GM18867 (cell line): ENCODE measurements around the gene SUMF1.
"Not testable (repeated sequence)": the region's sequence is repeated elsewhere in the genome, so short reads cannot be mapped to it uniquely, and the experiment has no call there.

Experiments used
- ATAC-seq: cut with Tn5 transposase; IDR thresholded peaks from one replicate; pipeline ENCODE4 v1.9.1; 2021; ENCODE audit warnings: mild to moderate bottlenecking, moderate library complexity; ENCODE audit not compliant: unreplicated experiment

The SUMF1 gene

DNA sequence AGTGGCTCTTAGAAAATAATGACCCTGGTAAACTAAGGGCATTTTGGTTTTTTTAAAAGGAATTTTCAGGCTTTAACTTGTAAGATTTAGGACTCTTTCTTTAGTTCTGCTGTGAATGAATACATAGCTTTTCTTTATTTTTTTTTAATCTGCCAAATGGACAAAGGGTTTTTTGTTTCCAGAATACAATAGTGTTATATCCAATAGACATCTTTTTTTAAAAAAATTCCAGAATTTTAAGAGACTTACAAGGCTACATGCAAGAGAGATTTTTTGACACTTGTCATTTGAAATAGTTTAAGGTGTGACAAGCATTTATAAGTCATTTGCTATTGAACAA is 125.8 kb downstream of the SUMF1 start:
- ATAC-seq, result no peak

DNA sequence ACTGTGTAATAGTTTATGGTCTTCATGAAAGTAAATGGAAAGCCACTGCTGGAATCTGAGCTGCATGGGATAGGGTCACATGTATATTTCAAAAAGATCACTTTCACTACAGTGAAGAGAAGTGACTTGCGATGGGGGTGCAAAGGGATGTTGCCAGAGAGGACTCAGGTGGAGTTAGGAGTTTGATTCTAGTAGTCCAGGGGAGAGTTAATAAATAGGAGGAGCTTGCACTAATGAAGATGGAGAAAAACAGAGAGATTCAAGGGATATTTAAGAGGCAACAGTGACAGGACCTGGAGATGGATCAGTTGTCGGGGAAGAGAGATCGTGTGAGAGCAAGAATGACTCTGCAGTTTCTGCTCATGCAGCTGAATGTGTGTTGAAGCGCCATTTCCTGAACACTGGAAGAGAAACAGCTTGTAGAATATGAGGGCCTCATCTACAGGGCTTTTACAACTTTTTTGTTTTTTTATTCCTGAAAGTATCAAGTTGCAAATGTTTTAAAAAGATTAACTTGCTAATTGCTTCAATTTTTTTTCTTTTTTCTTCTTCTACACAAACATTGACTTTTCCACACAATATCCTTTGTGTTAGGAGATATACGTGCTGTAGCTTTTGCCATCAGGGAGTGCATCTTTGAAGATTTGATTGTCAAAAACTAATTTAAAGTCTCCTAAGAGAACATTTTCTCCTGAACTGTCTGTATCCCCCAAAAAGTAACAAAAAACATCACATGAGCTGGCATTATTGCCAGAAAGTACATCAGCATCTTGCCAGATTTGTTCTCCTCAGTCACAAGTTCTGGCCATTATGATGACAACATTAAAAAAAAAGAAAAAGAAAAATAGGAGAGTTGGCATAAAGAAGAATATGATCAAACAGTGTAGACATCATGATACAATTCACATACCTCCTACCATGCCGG is 126.4 kb downstream of the SUMF1 start:
- no peak for ATAC-seq

DNA sequence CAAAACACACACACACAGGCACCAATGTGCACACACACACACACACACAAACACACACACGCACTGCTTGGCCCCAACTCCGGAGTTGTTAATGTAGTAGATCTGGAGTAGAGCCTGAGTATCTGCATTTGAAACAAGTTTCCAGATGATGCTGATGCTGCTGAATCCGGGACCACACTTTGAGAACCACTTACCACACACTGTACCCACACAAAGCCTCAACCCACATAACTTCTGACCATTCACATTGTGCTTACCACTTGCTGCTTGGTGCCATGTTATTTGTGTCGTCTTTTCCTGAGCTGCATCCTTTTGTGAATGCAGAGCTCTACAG is 127.0 kb downstream of the SUMF1 start:
- ATAC-seq, result no peak

DNA sequence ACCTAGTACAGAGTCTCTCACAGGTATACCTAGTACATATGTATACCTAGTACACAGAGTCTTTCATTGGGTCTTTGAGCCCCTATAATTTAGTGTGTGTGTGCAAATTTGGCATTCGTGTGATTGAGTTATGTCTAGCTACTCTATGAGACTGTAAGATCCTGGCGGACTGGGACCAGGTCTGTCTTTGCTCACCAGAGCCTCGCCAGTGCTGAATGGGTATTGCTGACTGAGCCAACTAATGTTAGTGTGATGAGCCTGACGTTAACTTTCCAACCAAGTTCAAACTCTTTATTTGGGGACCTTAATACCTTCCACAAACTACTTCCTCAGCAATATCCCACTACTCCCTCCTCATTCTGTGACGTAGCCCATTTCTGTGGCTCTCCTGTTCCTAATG is 128.3 kb downstream of the SUMF1 start:
- no peak for ATAC-seq

DNA sequence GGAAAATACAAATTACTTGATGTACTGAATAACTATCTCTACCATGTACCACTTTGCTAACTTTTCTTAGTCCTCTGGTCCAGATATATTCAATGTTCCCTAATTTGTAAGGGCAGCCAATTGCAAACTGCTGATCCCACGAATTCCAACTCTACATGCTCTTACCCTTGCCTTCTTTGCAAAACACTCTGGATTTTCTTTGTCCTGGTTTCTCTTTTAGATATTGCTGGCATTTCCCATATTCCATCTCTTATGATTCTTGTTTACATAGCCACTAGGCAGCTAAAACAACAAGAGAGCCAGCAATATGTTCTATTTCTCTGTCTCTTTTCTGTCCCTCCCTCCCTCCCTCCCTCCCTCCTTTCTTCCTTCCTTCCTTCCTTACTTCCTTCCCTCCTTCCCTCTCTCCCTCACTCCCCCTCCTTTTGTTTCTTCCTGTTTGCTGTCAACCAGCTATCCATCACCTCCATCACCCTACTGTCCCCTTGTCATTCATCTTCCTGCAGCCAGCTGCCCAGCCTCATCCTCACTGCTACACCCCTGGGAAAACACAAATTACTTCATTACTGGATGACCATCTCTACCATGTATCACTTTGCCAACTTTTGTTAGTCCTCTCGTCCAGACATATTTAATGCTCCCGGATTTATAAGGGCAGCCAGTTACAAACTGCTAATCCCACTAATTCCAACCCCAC is 130.1 kb downstream of the SUMF1 start:
- ATAC-seq, result no peak

DNA sequence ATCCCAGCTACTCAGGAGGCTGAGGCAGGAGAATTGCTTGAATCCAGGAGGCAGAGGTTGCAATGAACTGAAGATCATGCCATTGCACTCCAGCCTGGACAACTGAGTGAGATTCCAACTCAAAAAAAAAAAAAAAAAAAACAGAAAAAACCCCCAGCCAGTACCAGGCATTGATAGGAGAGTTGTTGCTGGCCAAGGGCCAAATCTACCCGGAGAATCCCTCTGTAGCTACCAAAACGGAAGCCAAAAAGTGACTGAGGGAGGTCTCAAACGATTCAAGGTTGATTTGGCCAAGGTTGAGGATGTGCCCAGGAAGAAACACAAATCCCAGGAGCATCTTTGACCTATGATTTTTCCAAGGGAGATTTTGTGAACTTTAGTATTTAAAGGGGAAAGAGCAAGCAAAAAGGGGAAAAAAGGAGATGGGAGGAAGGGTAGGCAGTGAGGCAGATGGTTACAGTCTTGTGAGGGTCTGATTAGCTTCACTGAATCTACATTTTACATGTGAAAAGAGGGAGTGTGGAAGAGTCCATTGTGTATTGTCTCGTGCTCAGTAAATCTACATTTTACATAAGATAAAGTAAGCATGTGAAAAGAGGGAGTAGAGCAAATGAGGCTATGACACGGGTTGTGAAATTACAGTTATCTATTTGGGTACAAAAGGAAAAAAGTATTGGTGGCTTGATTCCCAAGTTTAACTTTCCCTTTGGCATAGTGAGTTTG is 131.1 kb downstream of the SUMF1 start:
- ATAC-seq, result no peak

DNA sequence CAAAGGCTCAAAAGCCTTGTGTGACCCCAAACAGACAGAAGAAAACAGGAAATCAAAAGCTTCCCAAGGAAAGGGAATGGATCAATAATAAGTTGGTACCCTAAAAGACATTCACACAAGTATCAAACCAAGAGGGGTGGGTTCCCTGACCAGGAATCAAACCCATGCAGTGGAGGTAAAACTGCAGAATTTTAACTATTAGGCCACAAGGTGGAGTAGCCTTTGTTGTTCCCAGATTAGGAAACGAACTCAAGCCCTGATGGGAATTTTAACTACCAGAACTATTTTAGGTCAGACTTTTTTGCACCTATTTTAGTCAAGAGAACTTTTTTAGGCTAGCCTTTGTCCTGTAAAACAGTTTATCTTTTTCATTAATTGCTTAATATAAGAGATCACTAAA is 132.5 kb downstream of the SUMF1 start:
- no peak for ATAC-seq

DNA sequence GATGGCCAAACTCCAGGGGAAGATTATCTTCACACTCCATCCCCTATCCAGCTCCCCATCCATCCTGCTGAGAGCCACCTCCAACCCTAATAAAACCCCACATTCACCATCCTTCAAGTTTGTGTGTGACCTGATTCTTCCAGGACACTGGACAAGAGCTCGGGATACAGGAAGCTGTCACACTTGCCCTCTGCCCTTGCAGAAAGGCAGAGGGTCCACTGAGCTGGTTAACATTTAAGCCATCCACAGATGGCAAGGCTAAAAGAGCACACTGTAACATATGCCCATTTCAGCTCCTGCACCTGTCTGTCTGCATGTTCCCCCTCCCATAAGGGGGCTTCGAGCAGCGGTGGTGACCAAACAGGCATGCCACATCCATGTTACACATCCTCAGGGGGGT is 134.1 kb downstream of the SUMF1 start:
- no peak for ATAC-seq

DNA sequence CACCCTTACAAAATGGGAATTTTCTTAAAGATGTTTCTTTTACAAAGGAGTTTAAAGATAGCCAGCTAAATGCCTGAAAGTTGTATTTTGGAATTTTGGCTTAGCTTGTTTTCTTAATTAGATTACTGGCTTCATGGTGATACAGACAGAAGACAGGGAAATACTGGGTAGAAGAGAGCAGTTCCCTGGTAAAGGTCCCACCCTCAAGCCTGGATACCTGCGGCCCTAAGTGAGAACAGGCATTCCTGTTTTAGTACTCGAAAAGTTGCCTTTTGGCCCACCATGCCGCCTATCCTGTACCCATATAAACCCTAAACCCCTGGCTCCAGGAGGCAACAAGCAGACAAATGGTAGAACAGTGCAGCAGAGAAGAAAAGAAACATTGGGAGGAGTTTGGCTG is 134.5 kb downstream of the SUMF1 start:
- no peak for ATAC-seq

DNA sequence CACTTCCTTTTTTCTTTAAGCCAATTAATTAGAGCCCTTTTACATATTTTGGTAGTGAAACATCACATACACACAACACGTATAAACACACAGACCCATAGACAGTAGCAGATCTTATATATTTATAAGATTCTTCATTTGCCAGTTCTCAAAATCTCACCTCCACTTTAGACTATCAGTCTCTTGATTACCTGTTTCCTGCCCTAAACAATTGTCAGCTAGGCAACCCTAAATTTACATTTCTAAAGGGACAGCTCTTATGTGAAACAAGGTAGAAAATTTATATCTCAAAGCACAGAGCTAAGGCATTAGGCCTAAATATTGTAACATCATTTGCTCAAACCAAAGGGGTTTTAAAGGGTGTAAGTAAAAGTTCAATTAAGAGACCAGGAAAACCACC is 135.0 kb downstream of the SUMF1 start:
- no peak for ATAC-seq

DNA sequence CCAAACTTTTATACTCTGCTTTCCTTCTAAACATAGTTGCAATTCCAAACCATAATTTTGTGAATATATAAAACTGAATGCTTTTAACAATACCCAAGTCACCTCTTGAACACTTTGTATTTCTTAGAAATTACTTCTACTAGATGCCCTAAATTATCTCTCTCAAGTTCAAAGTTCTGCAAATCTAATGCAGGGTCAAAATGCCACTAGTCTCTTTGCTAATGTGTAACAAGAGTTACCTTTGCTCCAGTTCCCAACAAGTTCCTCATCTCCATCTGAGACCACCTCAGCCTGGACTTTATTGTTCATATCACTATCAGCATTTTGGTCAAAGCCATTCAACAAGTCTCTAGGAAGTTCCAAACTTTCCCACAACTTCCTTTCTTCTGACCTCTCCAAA is 137.3 kb downstream of the SUMF1 start:
- ATAC-seq, result not testable (repeated sequence)

DNA sequence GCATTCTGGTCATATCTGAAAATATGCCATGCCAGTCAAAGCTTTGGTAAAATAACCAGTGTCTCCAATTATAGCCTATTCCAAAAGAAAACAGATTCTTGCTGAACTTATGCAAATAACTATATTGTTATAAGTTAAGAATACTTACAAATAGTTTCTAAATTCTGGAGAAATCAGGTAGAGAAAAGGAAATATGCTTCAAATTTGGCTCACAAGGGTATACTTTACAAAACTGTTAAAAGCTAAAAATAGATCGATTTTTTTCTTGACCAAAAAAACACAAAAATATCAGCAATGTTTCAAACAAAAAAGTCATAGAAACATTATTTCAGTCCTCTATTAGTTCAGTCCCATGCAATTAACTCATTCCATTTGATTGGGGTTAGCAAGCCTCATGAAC is 140.2 kb downstream of the SUMF1 start:
- ATAC-seq, result no peak

DNA sequence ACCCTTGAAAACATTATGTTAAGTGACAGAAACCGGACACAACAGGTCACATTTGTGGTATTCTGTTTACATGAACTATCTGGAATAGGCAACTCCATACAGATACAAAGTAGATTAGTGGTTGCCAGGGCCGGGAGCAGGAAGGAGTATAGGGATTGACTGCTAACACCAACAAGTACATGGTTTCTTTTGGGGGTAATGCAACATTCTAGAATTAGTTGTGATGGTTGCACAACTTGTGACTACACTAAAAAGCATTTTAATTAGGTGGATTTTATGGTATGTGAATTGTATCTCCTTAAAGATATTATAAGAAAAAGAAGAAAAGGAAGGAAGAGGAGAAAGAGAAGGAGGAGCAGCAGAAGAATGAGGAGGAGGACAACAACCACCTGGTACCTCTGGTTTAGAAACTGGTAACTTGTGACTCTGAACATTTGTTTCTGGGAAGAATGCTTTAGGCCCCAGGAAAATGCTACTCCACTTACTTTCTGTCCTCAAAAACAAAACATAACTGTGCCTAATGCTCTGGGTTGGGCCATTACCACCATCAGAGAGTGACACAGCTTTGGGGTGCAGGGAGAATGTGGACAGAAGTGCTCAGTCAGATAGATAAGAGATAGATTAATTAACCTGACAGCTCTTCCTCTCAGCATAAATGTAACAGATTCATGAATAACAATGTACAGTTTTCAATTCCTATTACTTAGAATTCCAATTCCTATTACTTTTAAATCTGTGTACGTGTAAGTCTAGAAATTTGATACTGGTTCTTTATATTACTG is 143.6 kb downstream of the SUMF1 start:
- no peak for ATAC-seq

DNA sequence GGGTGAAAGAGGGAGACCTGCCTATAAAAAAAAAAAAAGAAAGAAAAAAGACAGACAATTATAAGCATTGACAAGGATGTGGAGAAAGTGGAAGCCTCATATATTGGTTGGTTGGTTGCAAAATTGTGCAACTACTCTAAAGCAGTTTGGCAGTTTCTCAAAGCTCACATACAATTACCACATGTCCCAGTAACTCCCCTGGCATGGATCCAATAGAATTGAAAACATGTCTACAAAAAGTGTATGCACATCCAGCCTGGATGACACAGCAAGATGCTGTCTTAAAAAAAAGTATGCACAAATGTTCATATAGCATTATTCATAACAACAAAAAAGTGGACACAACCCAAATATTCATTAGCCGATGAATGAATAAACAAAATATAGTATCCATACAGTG is 144.4 kb downstream of the SUMF1 start:
- ATAC-seq, result no peak

DNA sequence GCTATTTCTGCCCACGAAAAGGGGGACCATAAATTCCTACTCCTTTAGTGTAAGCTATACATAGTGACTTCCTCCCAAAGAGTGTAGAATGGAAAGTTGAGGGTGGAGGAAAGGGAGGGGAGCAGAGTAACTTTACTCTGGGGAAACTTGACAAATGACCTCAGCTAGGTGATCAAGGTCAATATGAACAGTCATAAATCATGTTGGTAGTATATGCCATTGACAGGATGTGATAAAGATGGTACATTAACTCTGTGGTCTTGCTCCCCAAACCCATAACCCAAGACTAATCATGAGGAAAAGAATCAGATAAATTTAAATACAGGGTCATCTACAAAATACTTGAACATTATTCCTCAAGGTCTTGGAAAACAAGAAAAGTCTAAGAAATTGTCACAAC is 145.3 kb downstream of the SUMF1 start:
- ATAC-seq, result no peak

DNA sequence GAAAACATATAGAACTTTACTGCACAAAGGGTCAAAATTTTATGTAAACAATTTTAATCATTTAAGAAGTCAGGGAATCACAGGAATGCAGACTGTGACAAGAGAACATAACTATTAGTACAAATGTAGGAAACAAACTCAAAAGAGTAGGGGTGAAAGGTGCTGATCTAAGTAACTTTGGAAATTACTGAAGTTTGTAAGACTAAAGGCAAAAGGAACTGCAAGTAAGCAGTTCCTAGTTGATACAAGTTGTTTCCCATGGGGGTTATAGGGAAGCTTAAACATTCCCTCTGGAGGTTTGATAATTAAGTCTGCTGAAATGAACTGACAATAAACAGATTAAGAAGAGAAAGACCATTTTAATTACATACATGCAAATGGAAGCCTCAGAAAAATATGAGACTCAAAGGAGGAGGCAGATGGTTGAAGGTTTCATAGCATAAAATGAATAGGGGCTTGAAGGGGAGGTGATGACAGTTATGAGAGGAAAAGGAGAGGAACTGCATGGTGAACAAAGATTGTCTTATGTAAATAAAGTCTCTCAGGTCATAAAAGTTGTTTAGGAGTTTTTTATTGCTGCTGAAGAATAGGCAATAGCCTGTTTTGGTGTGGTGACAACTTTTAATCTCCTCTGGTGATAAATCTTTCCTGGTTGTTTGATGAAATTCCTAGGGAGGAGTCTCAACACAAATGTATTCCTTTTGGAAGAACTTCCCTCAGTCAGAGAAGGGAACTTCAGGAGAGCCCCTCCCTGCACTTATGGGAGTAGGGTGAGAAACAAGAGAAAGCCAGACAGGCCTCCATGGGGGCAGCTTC is 146.8 kb downstream of the SUMF1 start:
- ATAC-seq, result no peak

DNA sequence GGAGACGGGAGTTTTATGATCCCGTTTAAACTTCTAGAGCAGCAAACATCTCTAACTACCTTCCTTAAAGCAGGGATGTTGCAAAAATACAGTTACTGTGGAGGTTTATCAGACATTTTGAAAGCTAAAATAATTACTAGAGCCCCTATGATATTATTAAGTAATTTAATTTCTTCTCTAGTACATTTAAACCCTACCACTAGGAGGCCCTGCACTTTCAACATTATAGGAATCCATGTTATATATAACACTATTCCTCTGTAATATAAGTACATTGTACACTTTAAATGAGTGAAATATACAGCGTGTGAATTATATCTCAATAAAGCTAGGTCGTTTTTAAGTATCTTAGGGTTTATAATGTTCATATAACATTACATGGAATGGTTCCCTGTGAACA is 152.4 kb downstream of the SUMF1 start:
- ATAC-seq, result no peak

DNA sequence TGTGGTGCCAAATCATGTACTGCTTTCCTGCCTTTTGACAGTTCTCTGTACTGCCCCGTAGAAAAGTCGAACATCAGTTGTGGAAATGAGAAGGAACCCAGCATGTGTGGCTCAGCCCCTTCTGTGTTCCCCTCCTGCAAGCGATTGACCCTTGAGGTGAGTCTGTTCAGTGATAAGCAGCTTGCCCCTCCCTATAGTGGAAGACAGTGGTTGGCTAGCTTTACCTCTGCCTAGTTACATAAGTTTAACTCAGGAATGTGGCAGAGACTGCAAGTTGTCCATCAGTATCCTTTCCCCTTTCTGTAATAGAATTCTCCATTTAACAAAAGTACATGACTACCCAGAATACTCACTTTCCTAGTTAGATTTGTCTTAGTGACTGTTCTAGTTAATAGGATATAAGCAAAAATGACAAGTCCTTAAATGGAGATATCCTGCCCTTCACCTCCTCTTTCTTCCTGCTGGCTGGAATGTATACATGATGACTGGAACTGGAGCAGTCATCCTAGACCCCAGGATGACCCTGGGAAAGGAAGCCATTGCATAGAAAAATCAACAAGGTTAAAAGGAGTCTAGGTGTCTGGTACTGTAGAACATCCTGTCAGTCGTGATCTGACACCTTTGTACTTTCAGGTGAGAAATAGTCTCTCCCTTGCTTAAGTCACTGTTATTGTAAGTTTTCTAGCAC is 153.3 kb downstream of the SUMF1 start:
- no peak for ATAC-seq

DNA sequence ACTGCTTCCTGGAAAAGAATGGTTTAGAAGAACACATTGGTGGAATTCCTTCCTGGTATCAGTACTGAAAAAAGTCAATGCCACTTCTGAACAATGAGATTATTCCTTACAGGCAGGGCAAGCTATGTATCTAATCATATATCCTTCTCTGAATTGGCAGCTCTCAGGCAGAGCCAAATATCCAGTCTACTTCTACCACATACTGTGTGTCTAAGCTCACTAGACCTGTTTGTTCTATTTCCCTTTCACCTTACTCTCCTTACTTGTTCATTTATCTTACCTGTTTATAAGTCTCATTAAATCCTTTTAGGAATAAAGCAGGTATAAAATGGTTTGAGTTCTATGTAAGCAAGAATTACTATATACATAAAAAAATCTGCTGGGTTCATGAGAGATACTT is 155.6 kb downstream of the SUMF1 start:
- no peak for ATAC-seq
